A673 (cell line): ENCODE data around the gene GDPD5.

Experiments
- EZH2 ChIP-seq: fragments of 200-600 bp; sonication (generic); IDR thresholded peaks from 2 replicates; pipeline ENCODE4 v1.6.1; 2017; ENCODE audit warnings: borderline replicate concordance, low read depth, mild to moderate bottlenecking, mixed read lengths, antibody characterized with exemption, low read length; ENCODE audit not compliant: poor library complexity, severe bottlenecking
- TF ChIP-seq, protein P1 (sequence below): fragments of 300-800, 200-600 bp; sonication (generic); conservative IDR thresholded peaks from 2 replicates; pipeline ENCODE4 v1.5.1; 2017; ENCODE audit warnings: low read depth, mild to moderate bottlenecking, antibody characterized with exemption, low read length, moderate library complexity, mixed read lengths

DNA sequence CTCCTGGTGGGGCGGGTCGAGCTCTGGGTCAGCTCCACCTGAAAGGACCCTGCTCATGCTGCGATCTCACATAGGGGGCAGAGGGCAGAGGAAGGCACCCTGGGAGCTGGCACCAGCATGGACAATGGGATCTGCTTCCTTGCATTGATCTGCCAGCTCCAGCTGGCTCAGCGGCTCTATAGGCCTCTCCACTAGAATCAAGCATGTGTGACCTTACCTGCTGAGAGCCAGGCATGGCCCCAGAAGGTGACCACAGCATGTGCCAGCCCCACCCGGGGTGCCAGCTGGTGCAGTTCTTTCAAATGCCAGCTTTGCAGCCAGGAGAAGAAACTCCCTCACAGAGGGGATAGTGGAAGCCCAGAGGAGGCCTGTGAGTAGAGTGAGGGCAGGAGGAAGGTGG lies 70.8 kb downstream of the GDPD5 start:
- TF ChIP-seq, protein P1, sequence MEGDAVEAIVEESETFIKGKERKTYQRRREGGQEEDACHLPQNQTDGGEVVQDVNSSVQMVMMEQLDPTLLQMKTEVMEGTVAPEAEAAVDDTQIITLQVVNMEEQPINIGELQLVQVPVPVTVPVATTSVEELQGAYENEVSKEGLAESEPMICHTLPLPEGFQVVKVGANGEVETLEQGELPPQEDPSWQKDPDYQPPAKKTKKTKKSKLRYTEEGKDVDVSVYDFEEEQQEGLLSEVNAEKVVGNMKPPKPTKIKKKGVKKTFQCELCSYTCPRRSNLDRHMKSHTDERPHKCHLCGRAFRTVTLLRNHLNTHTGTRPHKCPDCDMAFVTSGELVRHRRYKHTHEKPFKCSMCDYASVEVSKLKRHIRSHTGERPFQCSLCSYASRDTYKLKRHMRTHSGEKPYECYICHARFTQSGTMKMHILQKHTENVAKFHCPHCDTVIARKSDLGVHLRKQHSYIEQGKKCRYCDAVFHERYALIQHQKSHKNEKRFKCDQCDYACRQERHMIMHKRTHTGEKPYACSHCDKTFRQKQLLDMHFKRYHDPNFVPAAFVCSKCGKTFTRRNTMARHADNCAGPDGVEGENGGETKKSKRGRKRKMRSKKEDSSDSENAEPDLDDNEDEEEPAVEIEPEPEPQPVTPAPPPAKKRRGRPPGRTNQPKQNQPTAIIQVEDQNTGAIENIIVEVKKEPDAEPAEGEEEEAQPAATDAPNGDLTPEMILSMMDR, result no peak
- no peak for TF ChIP-seq EZH2
